ENCODE results near the gene GCNA. TPM values are rescaled to one million over a fixed set of nuclear protein-coding genes. Genes with fewer than 3 reads are reported as not detected.
"Not testable (repeated sequence)": the region's sequence is repeated elsewhere in the genome, so short reads cannot be mapped to it uniquely, and the experiment has no call there.

The GCNA gene
- total RNA-seq, 1 donor from 2014 or later: 0.52 TPM

GRCh38 chrX:71606536-71607216 lies 28.4 kb downstream of the GCNA start:
- no peak for TF ChIP-seq CTCF (conservative IDR thresholded peaks at IDR 0.05; ENCODE audit: low read depth, low read length)
- H3K4me3 ChIP-seq (ENCODE audit: low read depth, low read length): no peak overlapping the region
- DNase-seq (ENCODE audit: low read depth): no peak

- no peak overlapping the region for H3K4me3 ChIP-seq (ENCODE audit: low read depth, low read length)
- TF ChIP-seq CTCF (conservative IDR thresholded peaks at IDR 0.05; ENCODE audit: low read depth, low read length): no peak
- DNase-seq (ENCODE audit: low read depth): no peak
These were observed 29.3 kb downstream of the GCNA start for GRCh38 chrX:71607488-71607887.

GRCh38 chrX:71609095-71609750 lies 31.0 kb downstream of the GCNA start:
- TF ChIP-seq CTCF (conservative IDR thresholded peaks at IDR 0.05; ENCODE audit: low read depth, low read length): no peak
- H3K4me3 ChIP-seq (ENCODE audit: low read depth, low read length): no peak overlapping the region

GRCh38 chrX:71611736-71612135 lies 33.5 kb downstream of the GCNA start:
- H3K4me3 ChIP-seq (ENCODE audit: low read depth, low read length); DNase-seq (ENCODE audit: low read depth): not testable (repeated sequence)

More at GRCh38 chrX:71609095-71609750, 31.0 kb downstream of the GCNA start:
- no peak for DNase-seq (ENCODE audit: low read depth)

GRCh38 chrX:71612256-71612655 lies 34.0 kb downstream of the GCNA start:
- H3K4me3 ChIP-seq (ENCODE audit: low read depth, low read length): no peak overlapping the region
- DNase-seq (ENCODE audit: low read depth): no peak
- TF ChIP-seq CTCF (conservative IDR thresholded peaks at IDR 0.05; ENCODE audit: low read depth, low read length): no peak

- no peak overlapping the region for H3K4me3 ChIP-seq (ENCODE audit: low read depth, low read length)
- TF ChIP-seq CTCF (conservative IDR thresholded peaks at IDR 0.05; ENCODE audit: low read depth, low read length): no peak
- no peak for DNase-seq (ENCODE audit: low read depth)
These were observed 36.8 kb downstream of the GCNA start for GRCh38 chrX:71615056-71615455.

- TF ChIP-seq CTCF (conservative IDR thresholded peaks at IDR 0.05; ENCODE audit: low read depth, low read length): no peak
- H3K4me3 ChIP-seq (ENCODE audit: low read depth, low read length): no peak overlapping the region
- no peak for DNase-seq (ENCODE audit: low read depth)
These were observed 37.7 kb downstream of the GCNA start for GRCh38 chrX:71615954-71616353.

All from epithelial cell of proximal tubule (primary cell).